Right lobe of liver (tissue), 4 donors: ENCODE results near the gene PIGR.

Source experiments
- CTCF ChIP-seq, 4 donors: fragments of 200-600 bp in 3 of 4; fragments of 450-650 bp in 1 of 4; IDR thresholded peaks; one replicate each; pipeline versions ENCODE4 v1.5.1 to v1.8.0; 2016 to 2022; ENCODE audit warnings: antibody characterized with exemption in 4 of 4, mild to moderate bottlenecking in 2 of 4
- POLR2A ChIP-seq: fragments of 450-650 bp; IDR thresholded peaks from one replicate; pipeline ENCODE4 v1.6.1; 2017; ENCODE audit warnings: antibody characterized with exemption, mild to moderate bottlenecking
- donor health status: DM: no; HTN: no; CAD: no.
- donor health status: DM: no; HTN: no; CAD: no.
- donor health status: DM: no; HTN: yes; CAD: no.

- no peak for TF ChIP-seq CTCF (IDR thresholded peaks at IDR 0.05)
- TF ChIP-seq POLR2A, result no peak
Measured at GRCh38 chr1:206900149-206900548, 46.1 kb downstream of the PIGR start.
